GM21381 (cell line): ENCODE data around the gene CCDC60.
"Not testable (repeated sequence)": the region's sequence is repeated elsewhere in the genome, so short reads cannot be mapped to it uniquely, and the experiment has no call there.

Experiments used
- ATAC-seq: cut with Tn5 transposase; IDR thresholded peaks from one replicate; pipeline ENCODE4 v1.9.1; 2021; ENCODE audit warnings: mild to moderate bottlenecking, moderate library complexity; ENCODE audit not compliant: unreplicated experiment

CCDC60 gene

GRCh38 chr12:119328111-119328510 lies 6.4 kb upstream of the CCDC60 start:
- ATAC-seq = no peak

DNA sequence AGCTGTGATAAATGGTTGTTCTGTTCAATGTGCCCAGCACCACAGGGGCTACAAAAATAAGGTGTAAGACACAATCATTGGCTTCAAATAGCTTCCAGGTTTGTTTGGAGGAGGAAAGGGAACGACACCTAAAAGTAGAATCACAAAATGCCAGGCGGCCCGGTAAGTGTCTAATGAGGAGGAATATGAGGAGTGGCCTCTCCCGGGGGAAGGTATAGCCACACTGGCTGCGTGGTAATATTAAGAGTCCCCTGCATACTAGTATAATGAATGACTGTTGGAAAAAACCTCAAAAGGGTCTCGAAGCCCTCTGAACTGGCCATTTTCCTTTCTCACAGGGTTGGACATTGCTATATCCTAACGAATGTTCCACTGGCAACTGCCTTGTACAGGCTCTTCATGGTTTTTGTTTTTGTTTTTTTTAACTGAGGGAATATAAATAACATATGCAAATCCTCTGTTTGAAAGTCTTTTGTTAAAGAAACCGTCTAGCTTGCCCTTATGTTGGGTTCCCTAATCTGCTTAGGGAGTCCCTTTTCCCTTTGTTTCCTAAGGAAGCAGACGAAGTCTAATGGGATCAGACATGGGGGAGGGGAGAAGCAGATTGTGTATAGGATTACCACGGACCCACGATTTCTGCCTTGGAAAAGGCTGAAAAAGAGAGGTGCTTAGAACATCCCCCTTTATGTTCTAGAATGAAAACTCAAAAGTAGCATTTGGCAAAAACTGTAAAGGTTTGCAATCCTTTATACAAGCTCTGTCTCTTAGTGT lies 4.2 kb downstream of the CCDC60 start:
- no peak for ATAC-seq

DNA sequence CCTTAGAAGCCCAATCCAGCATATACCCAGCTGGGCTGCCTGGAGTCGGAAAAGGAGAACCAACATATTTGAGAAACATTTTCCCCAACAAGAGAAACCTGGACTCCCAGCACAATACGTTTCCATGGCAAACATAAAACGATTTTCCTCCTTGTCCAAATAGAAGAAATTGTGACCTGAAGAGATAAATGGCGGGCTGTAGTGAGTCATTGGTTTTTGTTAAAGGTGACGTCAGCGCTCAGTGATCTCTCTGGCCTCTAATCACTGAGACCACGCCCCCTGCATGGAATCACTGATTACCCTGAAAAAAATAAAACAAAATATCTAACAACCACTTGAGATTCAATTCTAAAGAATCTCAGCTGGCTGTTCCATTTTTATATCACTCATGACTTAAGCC lies 6.0 kb downstream of the CCDC60 start:
- no peak for ATAC-seq

GRCh38 chr12:119341020-119341419 lies 6.5 kb downstream of the CCDC60 start:
- no peak for ATAC-seq

GRCh38 chr12:119341988-119342387 lies 7.5 kb downstream of the CCDC60 start:
- no peak for ATAC-seq

DNA sequence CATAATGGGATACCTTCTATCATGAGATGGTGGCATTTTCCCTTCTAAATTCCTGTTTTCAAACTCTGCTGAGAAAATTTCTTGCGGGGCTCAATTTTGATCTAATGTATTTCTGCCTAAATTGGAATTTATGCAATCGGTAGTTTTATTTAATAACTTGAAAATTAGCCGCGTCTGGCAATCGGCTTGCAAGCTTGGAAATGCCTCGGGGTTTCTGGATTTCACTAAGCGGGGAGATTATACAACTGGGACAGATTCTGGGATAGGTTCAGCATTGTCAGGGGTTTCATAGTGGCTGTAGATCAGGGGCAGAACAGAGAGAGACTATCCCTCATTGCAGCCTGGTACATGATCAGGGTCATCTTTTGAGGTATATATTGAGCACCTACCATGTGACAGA lies 8.6 kb downstream of the CCDC60 start:
- no peak for ATAC-seq

DNA sequence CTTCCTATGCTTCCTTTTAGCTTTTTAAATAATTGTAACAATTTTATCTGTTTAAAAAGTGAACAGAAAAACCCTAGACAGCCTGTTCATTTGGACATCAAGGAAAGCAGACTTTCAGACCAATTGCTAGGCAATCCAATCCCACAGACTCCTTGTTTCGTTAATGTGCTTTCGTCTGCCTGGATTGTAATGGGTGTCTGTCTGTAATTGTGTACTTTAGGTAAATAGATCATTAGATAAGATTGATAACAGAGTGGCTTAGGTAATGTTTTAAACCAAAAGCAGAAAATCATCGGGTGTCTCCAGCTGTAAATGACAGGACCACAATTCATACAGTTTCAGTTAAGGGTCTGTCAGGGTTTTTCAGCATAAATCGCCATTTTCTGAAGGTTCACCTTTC lies 19.6 kb downstream of the CCDC60 start:
- no peak for ATAC-seq

GRCh38 chr12:119360366-119360765 lies 25.8 kb downstream of the CCDC60 start:
- ATAC-seq = not testable (repeated sequence)

DNA sequence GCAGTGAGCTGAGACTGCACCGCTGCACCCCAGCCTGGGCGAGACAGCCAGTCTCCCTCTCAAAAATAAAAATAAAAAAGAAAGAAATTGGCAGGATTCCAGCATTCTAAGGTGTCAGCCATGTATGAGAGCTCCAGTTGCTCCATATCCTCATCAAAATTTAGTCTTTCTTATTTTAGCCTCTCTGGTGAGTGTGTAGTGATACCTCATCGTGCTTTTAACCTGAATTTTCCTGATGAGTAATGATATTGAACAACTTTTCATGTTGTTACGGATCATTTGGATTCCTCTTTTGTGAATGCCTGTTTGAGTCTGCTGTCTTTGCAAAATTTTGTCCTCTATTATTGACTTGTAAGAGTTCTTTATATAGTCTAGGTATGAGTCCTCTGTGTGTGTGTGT lies 28.5 kb downstream of the CCDC60 start:
- ATAC-seq = no peak

DNA sequence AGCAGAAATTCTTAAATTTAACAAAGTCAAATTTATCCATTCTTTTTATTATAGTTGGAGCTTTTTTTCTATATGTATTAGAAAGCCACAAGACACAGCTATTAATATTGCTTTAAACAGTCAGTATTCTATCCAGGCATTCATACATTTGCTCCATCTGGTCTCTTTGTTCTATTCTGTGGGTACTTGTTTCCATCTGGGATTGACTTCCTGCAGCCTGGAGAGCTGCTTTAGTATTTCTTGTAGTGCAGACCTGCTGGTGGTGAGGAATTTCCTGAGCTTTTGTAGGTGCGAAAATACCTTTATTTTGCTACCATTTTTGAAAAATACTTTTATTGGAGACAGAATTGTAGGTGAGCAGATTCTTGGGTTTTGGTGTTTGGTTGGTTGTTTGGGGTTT lies 29.0 kb downstream of the CCDC60 start:
- ATAC-seq = no peak

DNA sequence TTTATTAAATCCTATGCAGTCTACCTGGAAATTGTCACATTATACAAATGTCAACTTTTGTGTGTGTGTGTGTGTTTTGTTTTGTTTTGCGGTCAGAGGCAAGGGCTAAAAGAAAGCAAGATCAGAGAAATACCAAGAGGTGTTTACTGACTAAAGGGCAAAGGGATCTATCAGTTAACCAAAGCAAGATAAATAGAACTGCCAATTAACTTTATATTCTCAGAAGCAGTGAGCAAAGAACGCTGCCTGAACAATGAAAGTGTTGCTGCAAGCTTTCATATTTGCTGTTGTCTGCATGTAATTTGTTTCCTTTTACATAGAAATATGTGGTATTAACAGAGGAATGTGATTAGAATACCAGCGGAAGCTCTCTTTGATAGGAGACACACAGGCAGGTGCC lies 30.9 kb downstream of the CCDC60 start:
- ATAC-seq = no peak

GRCh38 chr12:119366007-119366406 lies 31.5 kb downstream of the CCDC60 start:
- ATAC-seq = no peak

- no peak for ATAC-seq
Observed at GRCh38 chr12:119369161-119369560, 34.6 kb downstream of the CCDC60 start.

DNA sequence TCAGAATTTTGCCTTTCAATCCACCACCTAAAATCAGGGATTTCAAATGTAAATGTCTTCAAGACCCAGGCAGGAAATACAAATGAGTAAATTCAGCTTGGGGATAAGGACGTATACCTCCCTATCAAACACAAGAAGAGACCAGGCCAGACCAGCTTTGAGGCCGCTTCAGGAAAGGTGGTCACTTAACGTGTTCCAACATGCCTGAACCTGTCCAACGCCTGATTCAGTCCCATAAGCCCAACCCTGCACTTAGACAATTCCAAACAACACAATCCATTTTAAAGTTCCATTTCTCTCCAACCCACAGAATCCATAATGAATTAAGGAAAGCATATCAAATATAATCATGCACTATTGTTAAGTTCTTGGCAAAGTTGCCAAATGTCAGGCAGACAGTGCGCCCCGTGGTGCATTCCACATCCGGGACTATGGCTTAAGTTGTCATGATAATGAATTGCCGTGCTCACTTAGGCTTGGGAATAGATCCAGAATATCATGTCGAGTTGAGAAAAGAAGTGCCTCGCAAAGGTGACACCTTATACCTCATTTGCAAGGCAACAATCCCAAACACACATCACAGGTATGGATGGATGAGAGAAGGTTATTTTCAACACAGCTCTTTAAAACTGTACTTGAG lies 35.5 kb downstream of the CCDC60 start:
- no peak for ATAC-seq

GRCh38 chr12:119372540-119372939 lies 38.0 kb downstream of the CCDC60 start:
- no peak for ATAC-seq

- no peak for ATAC-seq
Observed at GRCh38 chr12:119373001-119373400, 38.5 kb downstream of the CCDC60 start.

GRCh38 chr12:119373666-119374065 lies 39.1 kb downstream of the CCDC60 start:
- no peak for ATAC-seq

DNA sequence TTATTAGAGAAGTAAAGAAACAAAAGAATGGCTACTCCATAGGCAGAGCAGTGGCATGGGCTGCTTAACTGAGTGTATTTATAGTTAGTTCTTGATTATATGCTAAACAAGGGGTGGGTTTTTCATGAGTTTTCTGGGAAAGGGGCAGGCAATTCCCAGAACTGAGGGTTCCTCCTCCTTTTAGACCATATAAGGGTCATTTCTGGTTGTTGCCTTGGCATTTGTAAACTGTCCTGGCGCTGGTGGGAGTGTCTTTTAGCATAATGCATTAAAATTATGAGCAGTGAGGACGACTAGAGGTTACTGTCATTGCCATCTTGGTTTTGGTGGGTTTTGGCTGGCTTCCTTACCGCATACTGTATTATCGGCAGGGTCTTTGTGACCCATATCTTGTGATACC lies 40.1 kb downstream of the CCDC60 start:
- no peak for ATAC-seq

DNA sequence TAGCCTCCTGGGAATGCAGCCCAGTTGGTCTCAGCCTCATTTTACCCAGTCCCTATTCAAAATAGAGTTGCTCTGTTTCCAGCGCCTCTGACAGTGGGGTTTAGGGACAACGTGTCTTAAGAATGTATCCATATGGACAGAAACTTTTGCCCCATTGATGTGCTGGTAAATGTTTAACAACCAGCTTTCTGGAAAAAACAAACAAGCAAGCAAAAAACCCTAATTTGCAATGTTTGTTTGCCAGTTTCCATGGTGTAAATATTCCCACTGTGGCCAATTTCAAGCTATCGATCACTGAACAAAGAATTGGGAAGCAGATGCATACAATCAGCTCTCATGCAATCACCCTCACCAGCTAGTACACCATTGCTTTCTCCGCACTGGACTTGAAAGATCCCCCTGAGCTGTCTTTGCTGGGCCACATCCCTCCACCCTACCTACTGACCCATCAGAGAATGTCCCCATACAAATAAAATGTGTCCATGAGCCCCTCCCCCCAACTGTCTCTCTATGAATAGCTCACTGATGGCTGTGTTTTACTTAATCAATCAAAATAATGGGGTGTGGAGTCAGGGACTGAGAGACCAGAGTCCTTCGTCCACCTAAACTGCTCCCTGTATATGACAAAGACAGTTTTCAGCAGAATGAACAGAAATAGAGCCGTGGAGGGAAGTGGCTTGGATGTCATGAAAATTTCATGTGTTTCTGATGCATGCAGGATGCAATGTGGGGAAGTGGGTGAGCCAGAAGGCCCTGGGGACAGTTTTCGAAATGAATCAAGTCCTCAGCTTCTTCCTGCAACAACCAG lies 40.8 kb downstream of the CCDC60 start:
- no peak for ATAC-seq

- no peak for ATAC-seq
Observed at GRCh38 chr12:119375883-119376190, 41.3 kb downstream of the CCDC60 start.

DNA sequence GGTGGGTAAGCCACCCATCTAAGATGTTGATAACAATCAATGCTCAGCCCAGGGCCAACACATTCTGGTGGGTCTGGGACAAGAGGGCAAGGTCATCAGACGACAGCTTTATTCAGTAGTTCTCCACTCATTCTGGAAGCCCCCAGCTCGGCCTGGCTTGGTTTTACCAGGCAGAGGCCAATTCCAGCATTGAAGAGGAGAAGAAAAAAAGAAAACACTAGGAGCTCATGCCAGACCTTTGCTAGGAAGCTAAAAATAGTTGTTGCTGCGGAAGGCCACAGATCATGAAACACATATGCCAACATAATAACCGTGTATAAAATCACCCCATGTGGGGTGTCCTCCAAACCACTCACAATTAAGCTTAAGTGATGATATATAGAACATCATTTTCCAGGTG lies 44.4 kb downstream of the CCDC60 start:
- ATAC-seq = no peak
